GM23338 (cell line): ENCODE results near the gene NCAPD3.

Experiments used
- CTCF ChIP-seq, 2 experiments: fragments of 200-600 bp in 1 of 2; sonication (generic) in 1 of 2; conservative IDR thresholded peaks; 2 replicates each; pipeline versions ENCODE4 v1.5.1 to v1.6.1; 2016 to 2017; ENCODE audit warnings: antibody characterized with exemption in 2 of 2, low read depth in 2 of 2, mild to moderate bottlenecking in 2 of 2, moderate library complexity in 1 of 2
- ETS1 ChIP-seq: IDR thresholded peaks from 2 replicates; pipeline ENCODE4 v1.6.1; 2016; ENCODE audit warnings: antibody characterized with exemption
- EZH2 ChIP-seq: fragments of 200-600 bp; sonication (generic); IDR thresholded peaks from one replicate; pipeline ENCODE4 v1.8.0; 2017; ENCODE audit warnings: antibody characterized with exemption, mild to moderate bottlenecking, low read depth; ENCODE audit not compliant: unreplicated experiment
- EZH2phosphoT487 ChIP-seq: fragments of 200-600 bp; sonication (generic); IDR thresholded peaks from one replicate; pipeline ENCODE4 v1.8.1; 2018; ENCODE audit warnings: antibody characterized with exemption; ENCODE audit not compliant: unreplicated experiment
- JUNB ChIP-seq: IDR thresholded peaks from one replicate; pipeline ENCODE4 v1.6.1; 2016; ENCODE audit warnings: antibody characterized with exemption; ENCODE audit not compliant: unreplicated experiment
- POLR2AphosphoS5 ChIP-seq: IDR thresholded peaks from 2 replicates; pipeline ENCODE4 v1.6.1; 2016; ENCODE audit warnings: antibody characterized with exemption, low read depth

GRCh38 chr11:134216816-134217215 is 7.0 kb downstream of the NCAPD3 start:
- no peak for TF ChIP-seq CTCF (conservative IDR thresholded peaks at IDR 0.05; ENCODE audit: low read depth in 2 of 2)
- TF ChIP-seq EZH2phosphoT487, result no peak
- TF ChIP-seq POLR2AphosphoS5, result no peak
- TF ChIP-seq EZH2, result no peak
- TF ChIP-seq JUNB, result no peak
- TF ChIP-seq ETS1, result no peak
